GM19043 (cell line): ENCODE data around the gene NCR2.

ENCODE experiments used
- ATAC-seq: cut with Tn5 transposase; IDR thresholded peaks from one replicate; pipeline ENCODE4 v1.9.1; 2021; ENCODE audit warnings: low read depth; ENCODE audit not compliant: unreplicated experiment

NCR2 gene

GRCh38 chr6:41327177-41327576 lies 8.2 kb upstream of the NCR2 start:
- ATAC-seq, result no peak

DNA sequence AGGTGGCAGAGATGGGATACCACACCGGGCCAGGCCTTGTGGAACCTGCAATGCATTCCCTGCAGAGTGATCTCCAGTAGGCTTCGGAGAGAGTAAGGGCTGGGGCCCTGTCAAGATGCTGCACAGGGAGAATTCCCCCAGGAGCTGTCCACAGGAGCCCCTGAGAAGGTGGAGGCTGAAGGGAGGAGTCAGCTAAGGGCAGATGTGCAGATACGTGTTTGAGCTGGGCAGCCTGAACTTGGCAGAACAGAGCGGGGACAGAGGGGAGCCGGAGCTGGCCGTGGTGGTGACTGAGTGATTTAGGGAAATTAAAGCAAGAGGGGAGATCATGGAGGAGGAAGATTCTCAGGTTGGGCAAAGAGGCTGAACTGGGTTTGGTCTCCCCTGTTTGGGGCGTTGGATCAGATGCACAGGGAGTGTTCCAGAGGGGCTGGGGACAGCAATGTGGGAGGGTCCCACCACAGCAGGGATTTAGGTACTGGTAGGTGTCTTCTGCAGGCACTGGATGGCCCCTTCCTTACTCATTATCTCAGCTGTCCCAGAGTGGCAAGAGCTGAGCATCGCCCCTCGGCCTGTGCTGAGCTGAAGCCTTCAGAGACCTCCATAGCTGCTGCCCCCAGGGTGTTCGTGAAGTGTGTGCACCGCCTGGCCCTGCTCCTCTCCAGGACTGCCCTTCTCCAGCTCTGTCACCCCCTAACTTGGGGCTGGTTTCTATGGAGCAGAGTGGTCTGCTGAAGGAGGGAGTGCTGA lies 3.8 kb upstream of the NCR2 start:
- no peak for ATAC-seq

GRCh38 chr6:41332241-41332640 lies 3.2 kb upstream of the NCR2 start:
- ATAC-seq, result no peak

- ATAC-seq, result no peak
These were observed 2.3 kb upstream of the NCR2 start for GRCh38 chr6:41332842-41333736.

DNA sequence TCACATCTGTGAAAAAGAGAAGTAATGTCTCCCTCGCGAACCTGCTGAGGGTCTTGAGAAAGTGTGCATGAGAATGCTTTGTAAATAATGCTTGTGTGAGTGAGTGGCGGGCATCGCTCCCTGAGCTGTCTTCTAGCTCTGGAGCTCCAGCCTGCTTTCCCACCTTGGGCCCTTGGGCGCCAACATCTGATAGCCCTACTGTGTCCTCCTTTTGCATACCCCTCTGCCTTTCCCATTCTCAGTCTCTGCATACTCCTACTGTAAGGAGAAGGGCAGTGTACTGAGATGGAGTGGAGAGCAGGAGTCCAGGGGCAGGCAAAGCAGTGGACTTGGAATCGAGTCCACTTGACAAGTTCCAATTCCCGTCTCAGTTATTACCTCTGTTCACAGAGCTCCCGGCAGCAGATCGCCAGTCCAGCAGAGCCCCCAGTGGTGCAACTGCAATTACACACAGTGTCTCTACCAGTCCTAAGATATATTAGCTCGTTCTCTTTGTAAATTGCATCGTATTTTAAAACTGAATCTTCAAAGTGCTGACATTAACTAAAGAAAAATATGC lies 847 bp upstream of the NCR2 start:
- no peak for ATAC-seq

- ATAC-seq, result no peak
These were observed 535 bp downstream of the NCR2 start for GRCh38 chr6:41335943-41336342.

DNA sequence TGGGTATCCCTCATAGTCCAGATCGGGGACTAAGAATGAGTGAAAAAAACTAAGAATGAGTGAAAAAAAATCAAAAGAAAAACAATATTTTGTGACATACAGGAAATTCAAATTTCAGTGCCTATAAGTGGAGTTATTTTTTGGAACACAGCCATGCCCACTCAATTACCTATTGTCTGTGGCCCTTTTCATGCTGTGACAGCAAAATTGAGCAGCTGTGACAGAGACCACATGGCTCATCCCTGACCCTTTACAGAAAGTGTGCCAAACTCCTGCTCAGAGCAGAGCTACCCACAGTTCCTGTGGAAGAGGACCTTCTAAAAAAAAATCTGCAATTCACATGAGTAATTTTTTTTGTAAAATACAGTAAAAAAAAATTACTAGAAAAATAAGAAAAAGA lies 1.4 kb downstream of the NCR2 start:
- no peak for ATAC-seq

DNA sequence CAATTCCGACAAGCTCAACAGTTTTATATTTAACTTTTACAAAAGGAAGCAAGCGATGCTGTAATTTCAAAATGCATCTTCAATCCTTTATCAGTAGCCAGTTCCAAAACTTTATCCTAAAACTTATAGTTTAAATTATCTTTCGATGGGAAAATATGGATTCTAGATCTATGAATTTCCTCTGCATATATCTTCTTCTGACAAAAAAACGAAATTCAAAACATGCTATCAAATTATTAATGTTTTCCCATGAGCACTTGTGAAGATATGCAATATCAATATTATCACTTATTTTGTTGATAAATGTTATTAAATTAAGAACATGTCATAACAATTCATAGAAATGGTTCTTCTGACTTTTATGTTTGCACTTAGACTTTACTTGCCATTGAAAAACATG lies 2.3 kb downstream of the NCR2 start:
- ATAC-seq, result no peak

DNA sequence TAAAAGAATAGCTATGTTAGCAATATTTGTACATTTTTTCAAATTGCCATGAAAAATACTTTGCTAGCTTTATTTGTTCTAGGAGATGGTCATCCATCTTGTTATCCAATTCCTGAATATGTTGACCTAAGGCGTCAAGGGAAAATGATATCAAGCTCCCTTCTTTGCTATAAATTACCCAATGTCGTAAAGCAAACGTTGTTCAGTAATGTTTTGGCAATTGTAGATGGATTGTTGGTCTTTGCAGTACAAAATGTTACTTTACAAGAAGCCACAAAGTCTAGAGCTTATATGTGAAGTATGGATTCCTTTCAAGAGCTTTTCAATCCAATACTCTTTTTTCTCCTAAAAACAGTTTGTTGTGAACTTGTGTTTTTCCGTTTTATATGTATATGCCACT lies 3.3 kb downstream of the NCR2 start:
- no peak for ATAC-seq

- no peak for ATAC-seq
These were observed 6.2 kb downstream of the NCR2 start for GRCh38 chr6:41341580-41341979.

- no peak for ATAC-seq
These were observed 6.8 kb downstream of the NCR2 start for GRCh38 chr6:41342241-41342640.

- ATAC-seq, result no peak
These were observed 8.3 kb downstream of the NCR2 start for GRCh38 chr6:41343641-41344187.

DNA sequence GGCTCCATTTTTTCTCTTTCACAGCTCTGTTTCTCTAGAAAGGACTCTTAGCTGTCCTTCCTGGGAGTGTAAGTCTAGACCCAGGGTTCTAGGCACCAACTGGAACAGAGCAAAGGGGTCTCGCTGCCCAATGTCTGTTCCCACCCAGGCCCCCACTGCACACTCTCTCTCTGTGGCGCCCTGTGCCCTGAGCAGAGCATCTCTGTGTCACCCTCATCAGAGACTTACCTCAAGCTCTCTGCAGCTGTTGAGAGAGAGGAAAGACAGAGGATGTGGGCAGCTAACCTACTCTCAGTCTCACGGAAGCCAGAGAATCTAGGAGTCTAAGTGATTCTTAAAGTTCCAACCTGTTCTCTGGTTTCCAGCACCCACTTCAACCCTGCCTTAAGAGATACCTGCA lies 9.5 kb downstream of the NCR2 start:
- ATAC-seq, result no peak

DNA sequence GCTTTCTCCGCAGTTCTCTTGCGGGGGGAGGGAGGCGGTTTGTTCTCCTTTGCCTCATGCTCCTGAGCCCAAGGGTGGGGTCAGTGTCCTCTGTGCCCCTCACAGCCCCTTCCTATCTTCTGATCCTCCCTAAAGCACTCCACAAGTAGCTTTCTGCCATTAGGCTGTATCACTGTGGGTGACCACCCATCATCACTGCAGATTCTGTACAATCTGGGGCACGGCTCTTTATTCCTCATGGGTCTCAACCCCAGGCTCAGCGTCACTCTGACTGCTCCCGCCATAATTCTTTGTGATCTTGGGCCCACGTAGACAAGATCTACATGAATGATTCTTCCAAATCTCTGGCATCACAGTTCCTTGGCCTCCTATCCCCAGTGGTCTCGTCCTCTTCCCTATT lies 10.5 kb downstream of the NCR2 start:
- no peak for ATAC-seq

- no peak for ATAC-seq
These were observed 11.0 kb downstream of the NCR2 start for GRCh38 chr6:41346441-41346840.

DNA sequence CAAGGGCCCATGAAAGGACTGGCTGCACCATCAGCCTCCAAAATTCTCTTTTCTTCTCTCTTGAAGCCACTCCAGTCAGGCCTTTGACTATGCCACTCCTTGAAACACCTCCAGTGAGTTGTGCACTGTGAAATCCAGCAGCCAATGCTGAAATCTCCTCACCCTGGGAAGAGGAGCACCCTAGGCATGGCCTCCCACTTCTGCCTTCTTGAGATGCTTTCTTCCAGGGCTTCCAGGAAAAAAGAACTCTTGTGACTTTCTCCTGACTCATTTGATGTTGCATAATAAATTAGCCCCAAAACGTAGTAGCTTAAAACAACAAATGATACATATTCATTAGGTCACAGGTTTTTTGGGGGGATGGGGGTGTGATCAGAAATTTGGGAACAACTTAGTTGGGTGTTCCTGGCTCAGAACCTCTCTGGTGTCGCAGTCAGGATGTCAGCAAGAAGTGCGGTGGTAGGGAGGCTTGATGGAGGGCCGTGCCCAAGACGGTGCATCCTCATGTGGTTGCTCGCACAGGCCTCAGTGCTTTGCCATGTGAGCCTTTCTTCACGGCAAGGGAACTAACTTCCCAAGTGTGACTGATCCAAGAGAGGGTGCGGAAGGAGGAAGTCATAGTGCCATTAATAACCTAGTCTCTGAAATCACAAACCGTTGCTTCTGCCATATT lies 12.1 kb downstream of the NCR2 start:
- ATAC-seq, result no peak

DNA sequence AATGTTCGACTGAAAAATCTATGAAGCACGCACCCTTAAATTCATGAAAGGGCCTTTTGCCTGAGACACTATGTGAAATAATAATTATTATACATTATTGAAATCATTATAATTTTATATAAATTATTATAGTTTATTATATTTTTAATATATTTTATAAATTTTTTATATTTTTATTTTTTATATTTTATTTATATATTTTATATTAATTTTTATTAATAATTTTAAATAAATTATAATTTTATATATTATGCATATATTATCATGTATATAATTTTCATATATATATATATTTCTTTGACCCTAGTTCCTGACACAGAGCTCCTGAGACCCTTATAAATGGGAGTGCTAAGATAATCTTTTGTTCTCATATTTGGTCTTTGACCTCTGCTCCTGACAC lies 13.5 kb downstream of the NCR2 start:
- ATAC-seq, result no peak

DNA sequence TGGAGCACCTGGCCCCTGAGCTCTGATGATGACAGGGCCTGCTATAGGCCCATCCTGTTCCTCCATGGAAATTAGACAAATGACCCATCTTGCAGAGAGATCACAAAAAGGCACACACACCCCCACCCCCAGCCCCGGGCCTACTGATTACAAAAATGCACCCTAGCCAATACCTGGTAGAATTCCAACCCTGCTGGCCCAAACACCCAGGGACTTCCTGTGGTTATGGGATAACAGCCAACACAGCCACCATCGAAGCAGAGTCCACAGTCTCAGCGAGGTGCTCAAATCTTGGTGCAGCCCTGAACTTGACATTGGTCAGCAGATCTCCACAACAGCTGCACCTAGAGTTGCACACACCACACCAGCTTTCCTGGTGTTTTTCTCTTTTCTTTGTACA lies 17.0 kb downstream of the NCR2 start:
- no peak for ATAC-seq

- no peak for ATAC-seq
These were observed 17.5 kb downstream of the NCR2 start for GRCh38 chr6:41352907-41353306.

DNA sequence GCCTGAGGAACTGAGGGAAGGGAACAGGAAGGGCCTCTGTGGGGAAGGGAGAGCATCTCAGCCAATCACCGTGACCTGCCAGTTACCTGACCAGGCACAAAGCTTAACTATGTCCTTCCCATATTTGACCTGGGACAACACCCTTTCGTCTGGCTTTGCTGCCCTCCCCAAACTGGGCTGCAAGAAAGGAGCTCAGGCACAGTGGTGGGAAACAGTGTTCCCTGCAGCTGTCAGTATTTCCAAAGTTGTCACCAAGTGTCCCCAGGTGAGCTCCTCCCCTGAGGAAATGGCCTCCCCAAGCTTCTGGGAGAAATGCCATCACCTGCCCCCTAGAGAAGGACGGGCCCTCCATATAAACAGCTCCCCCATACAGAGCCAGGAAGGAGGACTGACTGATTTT lies 17.9 kb downstream of the NCR2 start:
- no peak for ATAC-seq

GRCh38 chr6:41355952-41356351 lies 20.5 kb downstream of the NCR2 start:
- ATAC-seq, result no peak
